GM12878 (cell line): ENCODE measurements around the gene UFC1. TPM values are rescaled to one million over a fixed set of nuclear protein-coding genes. Genes with fewer than 3 reads are reported as not detected.

Source experiments
- ATF7 ChIP-seq: fragments of 450-650 bp; IDR thresholded peaks from 2 replicates; pipeline ENCODE4 v1.6.1; 2016; ENCODE audit warnings: low read depth, mild to moderate bottlenecking
- BACH1 ChIP-seq: fragments of 450-650 bp; IDR thresholded peaks from 2 replicates; pipeline ENCODE4 v1.6.1; 2017; ENCODE audit warnings: mild to moderate bottlenecking, borderline replicate concordance
- BCL3 ChIP-seq: IDR thresholded peaks from 2 replicates; pipeline ENCODE4 v1.6.1; 2011; ENCODE audit warnings: borderline replicate concordance, low read depth, mild to moderate bottlenecking, moderate library complexity, low read length; ENCODE audit not compliant: insufficient read depth, poor library complexity, severe bottlenecking
- CBX3 ChIP-seq: fragments of 200-600 bp; sonication (generic); IDR thresholded peaks from 2 replicates; pipeline ENCODE4 v1.6.1; 2016; ENCODE audit warnings: low read depth, borderline replicate concordance
- CREM ChIP-seq: IDR thresholded peaks from 2 replicates; pipeline ENCODE4 v1.6.1; 2014; ENCODE audit warnings: antibody characterized with exemption, low read depth
- CTCF ChIP-seq, 3 experiments: IDR thresholded peaks in 2 of 3; conservative IDR thresholded peaks in 1 of 3; 2 replicates each; pipeline ENCODE4 v1.5.1; 2011; ENCODE audit warnings: low read depth in 3 of 3, low read length in 3 of 3, mild to moderate bottlenecking in 3 of 3, control low read depth in 2 of 3, moderate library complexity in 2 of 3, inconsistent platforms in 1 of 3, mixed read lengths in 1 of 3; ENCODE audit not compliant: control insufficient read depth in 2 of 3, insufficient read depth in 1 of 3; ENCODE audit errors: extremely low read depth in 1 of 3
- EZH2 ChIP-seq: IDR thresholded peaks from 2 replicates; pipeline ENCODE4 v1.6.1; 2012; ENCODE audit warnings: low read depth, mild to moderate bottlenecking, control low read depth, inconsistent platforms, low read length, borderline replicate concordance; ENCODE audit not compliant: control insufficient read depth
- FOXM1 ChIP-seq: IDR thresholded peaks from 2 replicates; pipeline ENCODE4 v1.6.1; 2012; ENCODE audit warnings: low read depth, mild to moderate bottlenecking, inconsistent platforms, low read length, moderate library complexity
- GATAD2B ChIP-seq: fragments of 450-650 bp; conservative IDR thresholded peaks from 2 replicates; pipeline ENCODE4 v1.6.1; 2017; ENCODE audit warnings: low read depth, mild to moderate bottlenecking, moderate library complexity
- HDGF ChIP-seq: fragments of 450-650 bp; IDR thresholded peaks from 2 replicates; pipeline ENCODE4 v1.6.1; 2016; ENCODE audit warnings: antibody characterized with exemption
- HSF1 ChIP-seq: fragments of 150-350 bp; IDR thresholded peaks from 2 replicates; pipeline ENCODE4 v1.6.1; 2014; ENCODE audit warnings: mild to moderate bottlenecking, low read depth, low read length
- KLF5 ChIP-seq: fragments of 450-650 bp; IDR thresholded peaks from 2 replicates; pipeline ENCODE4 v1.6.1; 2014; ENCODE audit warnings: mild to moderate bottlenecking; ENCODE audit not compliant: partially characterized antibody
- MAX ChIP-seq: IDR thresholded peaks from 2 replicates; pipeline ENCODE4 v1.6.1; 2012; ENCODE audit warnings: low read depth, low read length, improper control_type of control experiment
- MYB ChIP-seq: fragments of 150-350 bp; IDR thresholded peaks from 2 replicates; pipeline ENCODE4 v1.6.1; 2014; ENCODE audit warnings: mild to moderate bottlenecking, low read depth, low read length, borderline replicate concordance
- PML ChIP-seq: IDR thresholded peaks from 2 replicates; pipeline ENCODE4 v1.6.1; 2012; ENCODE audit warnings: low read length, inconsistent platforms
- POU2F2 ChIP-seq: IDR thresholded peaks from 3 replicates; pipeline ENCODE4 v1.6.1; 2011; ENCODE audit warnings: low read depth, mild to moderate bottlenecking, low read length, borderline replicate concordance
- RAD51 ChIP-seq: fragments of 450-650 bp; IDR thresholded peaks from 2 replicates; pipeline ENCODE4 v1.6.1; 2016; ENCODE audit warnings: moderate library complexity, mild to moderate bottlenecking, inconsistent platforms
- RBBP5 ChIP-seq: fragments of 200-600 bp; sonication (generic); conservative IDR thresholded peaks from 2 replicates; pipeline ENCODE4 v1.6.1; 2016
- RCOR1 ChIP-seq: conservative IDR thresholded peaks from 2 replicates; pipeline ENCODE4 v1.6.1; 2012; ENCODE audit warnings: low read depth, low read length, improper control_type of control experiment
- RFX5 ChIP-seq: IDR thresholded peaks from 2 replicates; pipeline ENCODE4 v1.6.1; 2011; ENCODE audit warnings: low read depth, low read length, improper control_type of control experiment
- SMAD1 ChIP-seq: fragments of 450-650 bp; IDR thresholded peaks from 2 replicates; pipeline ENCODE4 v1.6.1; 2018; ENCODE audit warnings: mild to moderate bottlenecking, low read depth; ENCODE audit not compliant: partially characterized antibody
- ZNF217 ChIP-seq: fragments of 450-650 bp; IDR thresholded peaks from 2 replicates; pipeline ENCODE4 v1.6.1; 2017; ENCODE audit warnings: antibody characterized with exemption, mild to moderate bottlenecking
- polyA plus RNA-seq, 11 experiments: library from polyadenylated mRNA; depleted of rRNA in 4 of 11; unstranded in 6 of 11; stranded (reverse) in 5 of 11; fragments of >200 nt; fragmentation: Nextera tagmentation in 4 of 11; fragmentation: Illumina TruSeq in 1 of 11; extraction: Ambion mirVana in 4 of 11; extraction: Trizol in 1 of 11; gene quantifications; 1 replicate in 1 of 11; 2 replicates in 10 of 11; pipeline versions ENCODE4 v1.2.1 to v1.2.3, GENCODE V29; 2011 to 2016; ENCODE audit warnings: inconsistent platforms in 2 of 11, missing spikeins in 2 of 11, low read depth in 1 of 11
- total RNA-seq, 4 experiments: library from RNA; depleted of rRNA in 3 of 4; stranded (reverse); fragments of >200 nt in 3 of 4; fragmentation: Illumina TruSeq in 1 of 4; extraction: Trizol in 1 of 4; gene quantifications; 2 replicates each; pipeline versions ENCODE4 v1.2.1 to v1.2.3, GENCODE V29; 2013 to 2021

Gene UFC1
- total and polyA plus RNA-seq, 10 of the 15 experiments (the other 5 are each of a cell fraction or from before 2014, with no cell fraction given) = 95.9 to 239 (median 151) TPM

- no peak for TF ChIP-seq EZH2
- no peak for TF ChIP-seq GATAD2B
- TF ChIP-seq CTCF (IDR thresholded peaks at IDR 0.05 in 2 of 3, conservative IDR thresholded peaks at IDR 0.05 in 1 of 3; ENCODE audit: control insufficient read depth in 2 of 3, extremely low read depth in 1 of 3, insufficient read depth in 1 of 3, low read depth in 3 of 3, low read length in 3 of 3) = 0 out of 6 replicates have a peak, but pooled peaks of 1 of the 3 experiments have one; percentile 8
- TF ChIP-seq RAD51 = no peak
- peak; percentile 73 for TF ChIP-seq CREM
- TF ChIP-seq FOXM1 = no peak
- TF ChIP-seq RCOR1 = no peak
- no peak for TF ChIP-seq HSF1
- TF ChIP-seq SMAD1 = no peak
- peak; percentile 59; the same call in 1 of the 2 replicates for TF ChIP-seq ATF7
- peak; percentile 31 for TF ChIP-seq BCL3
- peak; percentile 73 for TF ChIP-seq POU2F2
- no peak for TF ChIP-seq ZNF217
- no peak for TF ChIP-seq CBX3
- TF ChIP-seq MYB = no peak
- 0 out of 2 replicates have a peak, but pooled peaks have one; percentile 28 for TF ChIP-seq HDGF
- no peak for TF ChIP-seq RFX5
- no peak for TF ChIP-seq KLF5
- TF ChIP-seq MAX = peak; percentile 50; the same call in 1 of the 2 replicates
- TF ChIP-seq RBBP5 = no peak
- TF ChIP-seq BACH1 = no peak
- TF ChIP-seq PML = peak; percentile 73; the same call in 1 of the 2 replicates
Measured at GRCh38 chr1:161177112-161177935, 23.5 kb downstream of the UFC1 start, which contains the start of gene B4GALT3 (continued).
